K562 (cell line): ENCODE data around the gene SERTAD1. TPM values are rescaled to one million over a fixed set of nuclear protein-coding genes. Genes with fewer than 3 reads are reported as not detected.

Experiments
- ATAC-seq: fragments of 200-7000 bp; cut with Tn5 transposase; 3 replicates; pipeline ENCODE4 v1.9.1; 2020; ENCODE audit warnings: moderate library complexity
- BruUV-seq: library from RNA; stranded (reverse); fragments of 400-500 nt; replicated peaks from 2 replicates; lab custom pipeline; 2021; lab: Mats Ljungman, UMichigan
- CTCF ChIA-PET: fragments of 300-600 bp; formaldehyde crosslinking; extraction: SDS; loops from one replicate; lab custom pipeline; 2021; ENCODE audit warnings: low intra/inter-chr PET ratio; lab: Yijun Ruan, JAX
- POLR2A ChIA-PET: fragments of 300-600, 350-650 bp; sonication (Branson Sonifier 250); formaldehyde crosslinking; extraction: SDS; loops from one replicate; lab custom pipeline; 2021; ENCODE audit warnings: antibody characterized with exemption, inconsistent platforms; lab: Yijun Ruan, JAX
- DNase-seq, 4 experiments: peaks; one replicate each; pipeline versions ENCODE4 v3.0.0 to v3.0.0-alpha.2; 2011 to 2018; ENCODE audit warnings: low spot score in 3 of 4, mixed read lengths in 3 of 4; ENCODE audit errors: extremely low read depth in 1 of 4
- FAIRE-seq: peaks from 2 replicates; lab custom pipeline; 2011; peaks lifted over from hg19 to GRCh38; lab: Jason Lieb, UNC
- H2AFZ ChIP-seq: 2 replicates; pipeline ENCODE4 v1.6.0; 2011; ENCODE audit warnings: low read depth, low read length, control low read depth, inconsistent platforms
- H3K27ac ChIP-seq: fragments of 200-600 bp; 3 replicates; pipeline ENCODE4 v1.8.0; 2011; ENCODE audit warnings: low read depth, mild to moderate bottlenecking, control low read depth, inconsistent platforms, low read length, moderate library complexity, mixed read lengths; ENCODE audit errors: extremely low read depth
- H3K27me3 ChIP-seq, 2 experiments: fragments of 300-600 bp in 1 of 2; 2 replicates in 1 of 2; 3 replicates in 1 of 2; pipeline versions ENCODE4 v1.6.0 to v1.8.0; 2011; ENCODE audit warnings: inconsistent platforms in 2 of 2, low read length in 2 of 2, mild to moderate bottlenecking in 1 of 2, mixed read lengths in 1 of 2, moderate library complexity in 1 of 2; ENCODE audit not compliant: control insufficient read depth in 2 of 2, insufficient read depth in 2 of 2
- H3K36me3 ChIP-seq: fragments of 300-600 bp; 3 replicates; pipeline ENCODE4 v1.8.0; 2011; ENCODE audit warnings: mild to moderate bottlenecking, low read length, inconsistent platforms; ENCODE audit not compliant: control insufficient read depth, insufficient read depth
- H3K4me1 ChIP-seq, 2 experiments: fragments of 200-600 bp in 1 of 2; replicated peaks in 1 of 2; 2 replicates in 1 of 2; 3 replicates in 1 of 2; pipeline versions ENCODE4 v1.5.1 to v1.8.0; 2011; ENCODE audit warnings: inconsistent platforms in 2 of 2, low read length in 2 of 2, mild to moderate bottlenecking in 1 of 2, mixed read lengths in 1 of 2, moderate library complexity in 1 of 2; ENCODE audit not compliant: control insufficient read depth in 2 of 2, insufficient read depth in 2 of 2
- H3K4me2 ChIP-seq: 2 replicates; pipeline ENCODE4 v1.6.1; 2011; ENCODE audit warnings: low read length, control low read depth, inconsistent platforms, mixed read lengths; ENCODE audit not compliant: insufficient read depth
- H3K4me3 ChIP-seq: fragments of 200-600 bp; sonication (generic), shearing (Covaris generic); 2 replicates; pipeline ENCODE4 v1.5.1; 2016; ENCODE audit warnings: control low read depth, inconsistent platforms
- H3K79me2 ChIP-seq: fragments of 200-600 bp; 3 replicates; pipeline ENCODE4 v1.8.0; 2011; ENCODE audit warnings: low read length, inconsistent platforms; ENCODE audit not compliant: control insufficient read depth, insufficient read depth
- H3K9ac ChIP-seq, 2 experiments: 2 replicates each; pipeline versions ENCODE4 v1.6.0 to v1.6.1; 2011; ENCODE audit warnings: low read depth in 2 of 2, low read length in 2 of 2, control low read depth in 1 of 2, inconsistent platforms in 1 of 2, mild to moderate bottlenecking in 1 of 2, mixed read lengths in 1 of 2; ENCODE audit not compliant: insufficient read depth in 1 of 2
- H3K9me1 ChIP-seq: one replicate; pipeline ENCODE4 v1.6.0; 2011; ENCODE audit warnings: inconsistent platforms, mild to moderate bottlenecking, low read length, moderate library complexity; ENCODE audit not compliant: control insufficient read depth, insufficient read depth
- H3K9me3 ChIP-seq: replicated peaks from 2 replicates; pipeline ENCODE4 v1.5.1; 2011; ENCODE audit warnings: low read depth, low read length, inconsistent platforms; ENCODE audit not compliant: control insufficient read depth, insufficient read depth
- H4K20me1 ChIP-seq: replicated peaks from 2 replicates; pipeline ENCODE4 v1.6.1; 2011; ENCODE audit warnings: low read length, inconsistent platforms, mixed read lengths; ENCODE audit not compliant: control insufficient read depth, insufficient read depth
- CBFB ChIP-seq: sonication (generic); formaldehyde crosslinking; IDR thresholded peaks from 2 replicates; pipeline ENCODE4 v1.4.0; 2020; ENCODE audit warnings: mild to moderate bottlenecking, missing genetic modification reagents
- DNMT1 ChIP-seq: fragments of 450-650 bp; IDR thresholded peaks from 2 replicates; pipeline ENCODE4 v1.6.1; 2016; ENCODE audit warnings: antibody characterized with exemption, mild to moderate bottlenecking
- RBBP5 ChIP-seq: fragments of 200-600 bp; sonication (generic); IDR thresholded peaks from 2 replicates; pipeline ENCODE4 v1.6.1; 2012; ENCODE audit warnings: borderline replicate concordance, mild to moderate bottlenecking, low read length, control low read depth, inconsistent platforms; ENCODE audit not compliant: insufficient read depth, poor library complexity, severe bottlenecking
- ZFX ChIP-seq: sonication (generic); formaldehyde crosslinking; IDR thresholded peaks from 2 replicates; pipeline ENCODE4 v1.8.0; 2022; ENCODE audit warnings: mild to moderate bottlenecking, missing genetic modification reagents, moderate library complexity
- WGBS: fragments of 100-300 bp; shearing (Covaris generic); methylation state at CpG from one replicate; pipeline ENCODE4 v1.1.6; 2016; ENCODE audit warnings: low coverage, mixed read lengths; ENCODE audit not compliant: insufficient coverage; ENCODE audit errors: missing lambda C conversion rate; 5-methylcytosine and 5-hydroxymethylcytosine counted together
- in situ Hi-C: fragments of 300-500 bp; cut with MboI; formaldehyde crosslinking; loops from 4 replicates; pipeline ENCODE4 v1.15.0; 2018; ENCODE audit warnings: inconsistent platforms, mixed read lengths
- intact Hi-C: fragments of 100-400 bp; cut with micrococcal nuclease; formaldehyde crosslinking; loops from 2 replicates; pipeline ENCODE4 v1.14.2; 2022
- polyA plus RNA-seq, 8 experiments: library from polyadenylated mRNA; depleted of rRNA in 4 of 8; stranded (reverse) in 5 of 8; unstranded in 3 of 8; fragments of >200 nt; fragmentation: Nextera tagmentation in 2 of 8; fragmentation: Illumina TruSeq in 1 of 8; extraction: Ambion mirVana in 2 of 8; extraction: Trizol in 1 of 8; gene quantifications; 2 replicates each; pipeline versions ENCODE4 v1.2.1 to v1.2.3, GENCODE V29; 2011 to 2014; ENCODE audit warnings: inconsistent platforms in 1 of 8, missing spikeins in 1 of 8
- total RNA-seq, 7 experiments: library from RNA; depleted of rRNA in 6 of 7; stranded (reverse); fragments of >200 nt in 6 of 7; fragmentation: Illumina TruSeq in 2 of 7; extraction: Trizol in 2 of 7; gene quantifications; 2 replicates each; pipeline versions ENCODE4 v1.2.1 to v1.2.3, GENCODE V29; 2011 to 2021; ENCODE audit warnings: low replicate concordance in 1 of 7

The SERTAD1 gene
- total and polyA plus RNA-seq, 9 of the 15 experiments (the other 6 are each of a cell fraction or from before 2014, with no cell fraction given): 0.15 to 8.7 (median 4.9) TPM

DNA sequence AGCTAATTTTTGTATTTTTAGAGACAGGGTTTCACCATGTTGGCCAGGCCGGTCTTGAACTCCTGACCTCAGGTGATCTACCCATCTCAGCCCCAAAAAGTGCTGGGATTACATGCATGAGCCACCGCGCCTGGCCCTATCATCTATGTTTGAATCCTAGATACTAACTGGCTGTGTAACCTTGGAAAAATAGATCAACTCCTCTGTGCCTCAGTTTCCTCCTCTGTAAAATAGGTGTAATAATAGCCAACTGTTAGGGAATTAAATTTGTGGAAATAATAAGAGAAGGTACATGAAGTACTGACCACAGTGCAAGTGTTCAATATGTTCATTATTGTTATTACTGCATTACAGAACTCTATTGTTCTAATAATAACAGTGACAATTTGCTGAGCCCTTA, 45.3 kb upstream of the SERTAD1 start (continued):
- TF ChIP-seq ZFX: no peak
- TF ChIP-seq DNMT1: no peak

DNA sequence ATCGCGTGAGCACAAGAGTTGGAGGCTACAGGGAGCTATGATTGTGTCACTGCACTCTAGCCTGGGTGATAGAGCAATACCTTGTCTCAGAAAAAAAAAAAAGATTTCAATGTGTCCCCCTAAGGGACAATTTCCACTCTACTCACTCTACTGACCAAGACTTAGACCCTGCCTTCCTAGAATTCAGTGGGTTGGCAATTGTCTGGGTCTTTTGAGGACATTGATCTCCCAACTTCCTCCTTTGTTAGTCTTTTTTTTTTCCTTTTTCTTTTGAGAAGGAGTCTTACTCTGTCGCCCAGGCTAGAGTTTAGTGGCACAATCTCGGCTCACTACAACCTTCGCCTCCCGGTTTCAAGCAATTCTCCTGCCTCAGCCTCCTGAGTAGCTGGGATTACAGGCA, 43.2 kb upstream of the SERTAD1 start:
- Histone ChIP-seq H3K9ac (peak overlapping the region; percentile 4 to 14; a peak in 1 of 4 replicates), H3K4me2 (no peak overlapping the region)
- CTCF ChIA-PET: no interaction called here
- peak; percentile 32 for TF ChIP-seq RBBP5
- no peak for TF ChIP-seq CBFB (CRISPR knock-in tag)
- TF ChIP-seq, all 486 proteins: peak for 1
- BruUV-seq: no TSS peak
- H4K20me1 ChIP-seq: no peaks in the 10 kb centered on the region
- DNase-seq: no peak
- no peak overlapping the region for H3K27ac ChIP-seq
- no peaks in the 10 kb centered on the region for H3K36me3 ChIP-seq
- intact Hi-C loops (no loop called here), in situ Hi-C loops (no loop called here)
- WGBS: 78% methylated on average over 6 of the region's 6 CpGs
- H3K9me1 ChIP-seq: no peaks in the 10 kb centered on the region
- POLR2A ChIA-PET: interaction anchor here (0.7 kb wide), 1 partner anchor 55 kb away, joined by 3 read pairs; no protein-coding TSS in a partner anchor
- no peaks in the 10 kb centered on the region for H3K27me3 ChIP-seq
- peaks cover 12 to 37% of the 10 kb centered on the region in 2 experiments; a peak in 4 of 5 replicates for H3K4me1 ChIP-seq
- H3K79me2 ChIP-seq: peaks cover 21% of the 10 kb centered on the region
- FAIRE-seq: no peak
- no peaks in the 10 kb centered on the region; the same call in 1 of the 2 replicates for H3K9me3 ChIP-seq
- no peak for ATAC-seq
- H3K4me3 ChIP-seq: no peak overlapping the region
- H2AFZ ChIP-seq: peak overlapping the region; percentile 50; the same call in 1 of the 2 replicates
